Measurements from ENCODE around the gene SRCIN1.

Gene SRCIN1

DNA sequence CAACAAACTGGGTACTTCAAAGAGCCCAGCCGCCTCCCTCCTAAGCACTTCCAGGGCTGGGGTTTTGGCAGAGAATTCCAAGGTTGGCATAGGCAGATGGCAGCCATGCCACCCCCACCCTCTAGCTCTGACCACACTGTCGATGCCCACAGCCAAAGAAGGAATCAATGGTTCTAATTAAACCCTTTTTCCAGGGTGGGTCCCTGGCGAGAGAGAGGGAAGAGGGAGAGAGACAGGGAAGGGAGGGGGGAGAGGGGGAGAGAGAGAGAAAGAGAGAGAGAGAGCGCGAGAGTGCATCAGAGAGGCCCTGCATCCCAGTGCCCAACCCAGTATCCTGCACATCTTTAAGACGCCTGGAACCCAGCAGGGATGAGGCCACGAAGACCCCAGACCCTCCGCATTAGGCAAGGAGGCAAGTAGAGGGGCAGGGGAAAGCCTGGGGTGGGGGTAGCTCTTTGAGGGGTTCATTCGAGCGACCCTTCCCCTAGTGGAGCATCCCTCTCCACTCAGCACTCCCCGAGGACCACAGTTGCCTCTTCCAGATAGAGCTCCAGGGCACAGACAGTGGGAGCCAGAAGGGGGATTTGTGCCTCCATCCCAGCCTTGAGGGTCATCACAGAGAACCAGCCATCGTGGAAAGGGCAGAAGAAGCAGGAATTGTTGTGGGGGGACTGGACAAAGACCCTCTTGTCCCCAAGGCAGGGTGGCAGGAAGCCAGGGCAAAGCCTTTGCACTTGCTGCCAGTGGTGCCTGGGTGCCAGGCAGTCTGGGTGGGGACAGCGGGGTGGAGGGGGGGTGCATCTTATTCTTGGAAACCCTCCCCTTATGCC is 2.6 kb downstream of the SRCIN1 start:
- Histone ChIP-seq H3K4me2 (ENCODE audit: low read depth, low read length, poor library complexity, severe bottlenecking) (no peak overlapping the region), H2AFZ (ENCODE audit: low read depth, low read length, severe bottlenecking) (no peak overlapping the region), H3K79me2 (ENCODE audit: insufficient read depth, low read length) (no peaks in the 10 kb centered on the region), H3K27ac (ENCODE audit: low read depth, low read length) (no peak overlapping the region), H3K27me3 (ENCODE audit: low read length) (no peaks in the 10 kb centered on the region), H3K9me2 (replicated peaks; ENCODE audit: insufficient read depth, low read length) (no peaks in the 10 kb centered on the region), H3F3A (ENCODE audit: insufficient read depth) (no peaks in the 10 kb centered on the region), H3K4me3 (ENCODE audit: insufficient read depth, low read length, poor library complexity, severe bottlenecking) (no peak overlapping the region), H3K9ac (ENCODE audit: low read length) (no peak overlapping the region), H4K20me1 (ENCODE audit: low read depth, low read length) (no peaks in the 10 kb centered on the region), H3K9me3 (ENCODE audit: insufficient read depth, low read length) (no peaks in the 10 kb centered on the region), H3K36me3 (ENCODE audit: low read length) (no peaks in the 10 kb centered on the region)
- no peak for TF ChIP-seq EZH2phosphoT487 (conservative IDR thresholded peaks at IDR 0.05; ENCODE audit: low read length)
- TF ChIP-seq, protein P1, sequence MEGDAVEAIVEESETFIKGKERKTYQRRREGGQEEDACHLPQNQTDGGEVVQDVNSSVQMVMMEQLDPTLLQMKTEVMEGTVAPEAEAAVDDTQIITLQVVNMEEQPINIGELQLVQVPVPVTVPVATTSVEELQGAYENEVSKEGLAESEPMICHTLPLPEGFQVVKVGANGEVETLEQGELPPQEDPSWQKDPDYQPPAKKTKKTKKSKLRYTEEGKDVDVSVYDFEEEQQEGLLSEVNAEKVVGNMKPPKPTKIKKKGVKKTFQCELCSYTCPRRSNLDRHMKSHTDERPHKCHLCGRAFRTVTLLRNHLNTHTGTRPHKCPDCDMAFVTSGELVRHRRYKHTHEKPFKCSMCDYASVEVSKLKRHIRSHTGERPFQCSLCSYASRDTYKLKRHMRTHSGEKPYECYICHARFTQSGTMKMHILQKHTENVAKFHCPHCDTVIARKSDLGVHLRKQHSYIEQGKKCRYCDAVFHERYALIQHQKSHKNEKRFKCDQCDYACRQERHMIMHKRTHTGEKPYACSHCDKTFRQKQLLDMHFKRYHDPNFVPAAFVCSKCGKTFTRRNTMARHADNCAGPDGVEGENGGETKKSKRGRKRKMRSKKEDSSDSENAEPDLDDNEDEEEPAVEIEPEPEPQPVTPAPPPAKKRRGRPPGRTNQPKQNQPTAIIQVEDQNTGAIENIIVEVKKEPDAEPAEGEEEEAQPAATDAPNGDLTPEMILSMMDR (IDR thresholded peaks at IDR 0.05; ENCODE audit: insufficient read depth, low read length, poor library complexity, severe bottlenecking), result no peak

DNA sequence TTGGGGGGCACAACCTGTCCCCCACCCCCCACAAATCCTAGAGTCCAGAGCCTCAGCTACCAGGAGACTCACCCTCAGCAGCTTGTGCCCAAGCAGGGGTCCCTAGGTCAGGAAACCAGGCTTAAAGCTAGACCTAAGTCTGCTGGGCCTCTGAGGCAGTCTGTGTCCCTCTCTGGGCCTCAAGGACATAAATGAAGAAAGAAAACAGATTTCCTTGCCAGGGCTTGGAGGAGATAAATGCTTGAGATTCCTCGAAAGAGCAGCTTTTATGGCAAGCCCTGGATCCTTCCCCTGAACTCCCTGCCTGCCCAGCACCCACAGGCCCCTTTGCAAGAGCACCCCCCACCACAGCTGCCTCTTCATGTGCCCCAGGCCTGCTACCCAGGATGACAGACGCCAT is 3.3 kb downstream of the SRCIN1 start:
- Histone ChIP-seq H4K20me1 (ENCODE audit: low read depth, low read length) (no peaks in the 10 kb centered on the region), H2AFZ (ENCODE audit: low read depth, low read length, severe bottlenecking) (no peak overlapping the region), H3K9ac (ENCODE audit: low read length) (no peak overlapping the region), H3K9me2 (replicated peaks; ENCODE audit: insufficient read depth, low read length) (no peaks in the 10 kb centered on the region), H3K27me3 (ENCODE audit: low read length) (no peaks in the 10 kb centered on the region), H3K27ac (ENCODE audit: low read depth, low read length) (no peak overlapping the region), H3K4me3 (ENCODE audit: insufficient read depth, low read length, poor library complexity, severe bottlenecking) (no peak overlapping the region), H3K4me2 (ENCODE audit: low read depth, low read length, poor library complexity, severe bottlenecking) (no peak overlapping the region), H3F3A (ENCODE audit: insufficient read depth) (no peaks in the 10 kb centered on the region), H3K36me3 (ENCODE audit: low read length) (no peaks in the 10 kb centered on the region), H3K79me2 (ENCODE audit: insufficient read depth, low read length) (no peaks in the 10 kb centered on the region), H3K9me3 (ENCODE audit: insufficient read depth, low read length) (no peaks in the 10 kb centered on the region)
- TF ChIP-seq EZH2phosphoT487 (conservative IDR thresholded peaks at IDR 0.05; ENCODE audit: low read length), result no peak
- TF ChIP-seq, protein P1 (IDR thresholded peaks at IDR 0.05; ENCODE audit: insufficient read depth, low read length, poor library complexity, severe bottlenecking), result no peak

DNA sequence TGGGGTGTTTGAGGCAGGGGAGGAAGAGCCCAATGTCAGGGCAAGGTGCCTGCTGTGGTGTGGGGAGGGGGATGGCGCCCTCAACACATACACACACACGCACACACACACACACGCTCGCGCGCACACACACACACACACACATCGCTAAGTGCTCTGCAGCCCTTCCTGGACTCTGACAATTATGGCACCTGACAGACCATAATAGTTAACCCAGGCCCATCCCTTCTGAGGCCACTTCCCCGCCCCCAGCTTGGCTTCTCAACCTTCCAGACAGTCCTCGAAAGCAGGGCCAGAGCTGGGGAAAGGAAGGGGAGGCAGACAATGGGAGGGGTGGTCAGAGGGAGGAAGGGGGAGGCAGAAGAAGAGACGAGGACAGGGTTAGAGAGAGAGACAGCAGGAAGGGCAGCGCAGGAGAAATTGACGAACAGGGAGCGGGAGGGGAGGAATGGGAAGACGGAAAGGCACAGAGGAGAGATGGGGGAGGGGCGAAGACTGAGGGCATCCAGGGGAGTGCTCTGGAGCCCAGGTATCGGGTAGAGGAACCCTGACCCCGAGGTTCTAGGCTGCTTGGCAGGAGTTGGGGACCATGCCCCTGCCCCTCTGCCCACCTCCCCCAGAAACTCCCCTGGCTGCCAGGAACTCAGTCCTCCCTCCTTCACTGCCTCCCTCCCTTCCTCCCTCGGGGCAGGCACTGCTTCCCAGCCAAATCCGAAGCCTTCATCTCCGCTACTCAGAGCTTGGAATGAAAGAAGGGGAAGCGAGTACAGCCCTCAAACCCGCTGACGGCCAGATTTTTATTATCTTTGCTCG is 4.0 kb downstream of the SRCIN1 start:
- Histone ChIP-seq H3K9me3 (ENCODE audit: insufficient read depth, low read length) (no peaks in the 10 kb centered on the region), H3K27ac (ENCODE audit: low read depth, low read length) (no peak overlapping the region), H3K27me3 (ENCODE audit: low read length) (no peaks in the 10 kb centered on the region), H3K4me3 (ENCODE audit: insufficient read depth, low read length, poor library complexity, severe bottlenecking) (no peak overlapping the region), H3K4me2 (ENCODE audit: low read depth, low read length, poor library complexity, severe bottlenecking) (no peak overlapping the region), H4K20me1 (ENCODE audit: low read depth, low read length) (no peaks in the 10 kb centered on the region), H3K9me2 (replicated peaks; ENCODE audit: insufficient read depth, low read length) (no peaks in the 10 kb centered on the region), H3K79me2 (ENCODE audit: insufficient read depth, low read length) (no peaks in the 10 kb centered on the region), H3K9ac (ENCODE audit: low read length) (no peak overlapping the region), H2AFZ (ENCODE audit: low read depth, low read length, severe bottlenecking) (no peak overlapping the region), H3F3A (ENCODE audit: insufficient read depth) (no peaks in the 10 kb centered on the region), H3K36me3 (ENCODE audit: low read length) (no peaks in the 10 kb centered on the region)
- TF ChIP-seq EZH2phosphoT487 (conservative IDR thresholded peaks at IDR 0.05; ENCODE audit: low read length), result no peak
- TF ChIP-seq, protein P1 (IDR thresholded peaks at IDR 0.05; ENCODE audit: insufficient read depth, low read length, poor library complexity, severe bottlenecking), result no peak
